Sigmoid colon (tissue), 3 donors: ENCODE measurements around the gene BIRC5.

Source experiments
- POLR2A ChIP-seq, 2 donors: fragments of 450-650 bp; IDR thresholded peaks; one replicate each; pipeline ENCODE4 v1.6.1; 2016; ENCODE audit warnings: antibody characterized with exemption in 2 of 2, mild to moderate bottlenecking in 2 of 2, moderate library complexity in 2 of 2
- TF ChIP-seq, protein P1 (sequence below), 4 experiments: fragments of 450-650 bp in 3 of 4; fragments of 200-600 bp in 1 of 4; IDR thresholded peaks; one replicate each; pipeline ENCODE4 v1.5.1; 2016 to 2019; ENCODE audit warnings: antibody characterized with exemption in 4 of 4, mild to moderate bottlenecking in 3 of 4, moderate library complexity in 2 of 4

DNA sequence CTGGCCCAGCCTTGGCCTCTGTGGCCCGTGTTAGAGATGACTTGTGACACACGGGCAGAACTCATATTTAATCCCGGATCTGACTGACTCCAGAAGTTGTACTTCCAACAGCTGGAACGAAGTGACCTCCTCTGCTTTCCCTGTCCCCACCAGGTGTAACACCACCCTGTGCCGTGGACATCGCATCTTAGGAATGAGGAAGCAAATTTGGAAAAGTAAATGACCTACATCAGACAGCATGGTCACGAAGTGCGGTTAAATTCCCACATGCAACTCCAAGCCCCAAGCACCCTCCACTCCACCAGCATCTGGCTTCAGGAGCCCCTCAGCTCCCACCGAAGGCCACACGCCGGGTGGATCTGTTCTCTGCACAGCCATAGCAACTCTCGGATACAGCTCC is 30.1 kb upstream of the BIRC5 start:
- TF ChIP-seq, protein P1, sequence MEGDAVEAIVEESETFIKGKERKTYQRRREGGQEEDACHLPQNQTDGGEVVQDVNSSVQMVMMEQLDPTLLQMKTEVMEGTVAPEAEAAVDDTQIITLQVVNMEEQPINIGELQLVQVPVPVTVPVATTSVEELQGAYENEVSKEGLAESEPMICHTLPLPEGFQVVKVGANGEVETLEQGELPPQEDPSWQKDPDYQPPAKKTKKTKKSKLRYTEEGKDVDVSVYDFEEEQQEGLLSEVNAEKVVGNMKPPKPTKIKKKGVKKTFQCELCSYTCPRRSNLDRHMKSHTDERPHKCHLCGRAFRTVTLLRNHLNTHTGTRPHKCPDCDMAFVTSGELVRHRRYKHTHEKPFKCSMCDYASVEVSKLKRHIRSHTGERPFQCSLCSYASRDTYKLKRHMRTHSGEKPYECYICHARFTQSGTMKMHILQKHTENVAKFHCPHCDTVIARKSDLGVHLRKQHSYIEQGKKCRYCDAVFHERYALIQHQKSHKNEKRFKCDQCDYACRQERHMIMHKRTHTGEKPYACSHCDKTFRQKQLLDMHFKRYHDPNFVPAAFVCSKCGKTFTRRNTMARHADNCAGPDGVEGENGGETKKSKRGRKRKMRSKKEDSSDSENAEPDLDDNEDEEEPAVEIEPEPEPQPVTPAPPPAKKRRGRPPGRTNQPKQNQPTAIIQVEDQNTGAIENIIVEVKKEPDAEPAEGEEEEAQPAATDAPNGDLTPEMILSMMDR (IDR thresholded peaks at IDR 0.05): no peak
- TF ChIP-seq POLR2A (IDR thresholded peaks at IDR 0.05): no peak
